ENCODE results near the gene GALE.

GRCh38 chr1:23848673-23849616 is 48.4 kb upstream of the GALE start:
- TF ChIP-seq CTCF (IDR thresholded peaks at IDR 0.05) (no peak), POLR2A (IDR thresholded peaks at IDR 0.05) (no peak)
